Measurements from ENCODE around the gene LPA. TPM values are rescaled to one million over a fixed set of nuclear protein-coding genes. Genes with fewer than 3 reads are reported as not detected.

Gene LPA
- polyA plus RNA-seq, 2 of the 4 experiments (the other 2 are of a cell fraction), result not detected

- H3K9me3 ChIP-seq, result no peaks in the 10 kb centered on the region
- DNase-seq (ENCODE audit: low read depth in 1 of 2, low spot score in 1 of 2) (no peak), ATAC-seq (no peak), FAIRE-seq (no peak)
- 0% methylated on average over 5 of the region's 6 CpGs for WGBS (ENCODE audit: missing lambda C conversion rate)
- H3K4me3 ChIP-seq, result no peak overlapping the region
- POLR2A ChIA-PET, result no interaction called here
- TF ChIP-seq CBX8 (IDR thresholded peaks at IDR 0.05) (no peak), RCOR1 (IDR thresholded peaks at IDR 0.05; ENCODE audit: low read depth, low read length) (no peak), POLR2A (IDR thresholded peaks at IDR 0.05; ENCODE audit: low read length) (no peak), REST (IDR thresholded peaks at IDR 0.05) (no peak), ZNF302 (CRISPR knock-in tag; IDR thresholded peaks at IDR 0.05) (no peak), BHLHE40 (IDR thresholded peaks at IDR 0.05; ENCODE audit: low read depth, low read length) (no peak), MYC (IDR thresholded peaks at IDR 0.05; ENCODE audit: borderline replicate concordance, low read length) (no peak), CBX2 (IDR thresholded peaks at IDR 0.05; ENCODE audit: borderline replicate concordance, low read depth) (no peak), MAFK (IDR thresholded peaks at IDR 0.05; ENCODE audit: partially characterized antibody) (no peak), ESRRA (IDR thresholded peaks at IDR 0.05; ENCODE audit: borderline replicate concordance, low read length) (no peak), SMC3 (IDR thresholded peaks at IDR 0.05) (no peak), TFCP2L1 (CRISPR knock-in tag; IDR thresholded peaks at IDR 0.05) (no peak)
- TF ChIP-seq, protein P1, sequence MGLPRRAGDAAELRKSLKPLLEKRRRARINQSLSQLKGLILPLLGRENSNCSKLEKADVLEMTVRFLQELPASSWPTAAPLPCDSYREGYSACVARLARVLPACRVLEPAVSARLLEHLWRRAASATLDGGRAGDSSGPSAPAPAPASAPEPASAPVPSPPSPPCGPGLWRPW (IDR thresholded peaks at IDR 0.05), result no peak
- H3K4me2 ChIP-seq, result no peak overlapping the region
- H3K27ac ChIP-seq, result no peak overlapping the region
- CTCF ChIA-PET, result no interaction called here
- H3K4me1 ChIP-seq, result no peaks in the 10 kb centered on the region
Observed at GRCh38 chr6:160659562-160659961, 4.5 kb downstream of the LPA start.

DNA sequence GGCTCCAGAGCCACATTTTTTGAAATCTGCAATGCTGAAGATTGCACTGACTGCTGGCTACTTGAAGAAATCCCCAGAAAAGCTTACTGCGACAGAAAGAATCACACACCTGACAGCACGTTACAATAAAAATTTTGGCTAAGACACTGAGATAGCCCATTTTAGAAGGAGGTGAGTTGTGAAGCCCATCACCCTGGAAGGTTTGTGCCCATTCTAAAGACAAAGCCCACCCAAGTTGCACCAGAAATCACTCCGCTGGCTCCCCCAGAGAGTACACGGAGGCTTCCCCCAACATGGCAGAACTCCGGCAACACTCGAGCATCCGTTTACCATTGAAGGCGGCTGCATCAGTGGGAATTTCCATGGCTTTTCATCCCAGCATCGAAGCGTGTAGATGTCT, 29.4 kb downstream of the LPA start:
- 57% methylated on average over 7 of the region's 10 CpGs for WGBS (ENCODE audit: missing lambda C conversion rate)
- DNase-seq (ENCODE audit: low read depth in 1 of 2, low spot score in 1 of 2), result no peak
- no peak overlapping the region for H3K4me3 ChIP-seq
- CTCF ChIA-PET, result no interaction called here
- POLR2A ChIA-PET, result no interaction called here
- ATAC-seq, result no peak
- H3K27ac ChIP-seq, result no peak overlapping the region
- H3K9me3 ChIP-seq, result no peaks in the 10 kb centered on the region
- FAIRE-seq, result no peak
- TF ChIP-seq CEBPB (IDR thresholded peaks at IDR 0.05), result no peak
- TF ChIP-seq PHF8 (IDR thresholded peaks at IDR 0.05; ENCODE audit: borderline replicate concordance, low read depth), result no peak
- TF ChIP-seq ZSCAN20 (CRISPR knock-in tag; IDR thresholded peaks at IDR 0.05), result no peak
- TF ChIP-seq KDM1A (IDR thresholded peaks at IDR 0.05; ENCODE audit: low read depth), result no peak
- TF ChIP-seq, protein P2, sequence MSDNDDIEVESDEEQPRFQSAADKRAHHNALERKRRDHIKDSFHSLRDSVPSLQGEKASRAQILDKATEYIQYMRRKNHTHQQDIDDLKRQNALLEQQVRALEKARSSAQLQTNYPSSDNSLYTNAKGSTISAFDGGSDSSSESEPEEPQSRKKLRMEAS (IDR thresholded peaks at IDR 0.05), result no peak
- TF ChIP-seq MAZ (IDR thresholded peaks at IDR 0.05; ENCODE audit: borderline replicate concordance, low read depth, low read length), result no peak
- TF ChIP-seq RFX5 (IDR thresholded peaks at IDR 0.05), result no peak
- TF ChIP-seq PBX3 (IDR thresholded peaks at IDR 0.05), result no peak
- no peak for TF ChIP-seq HEYL (CRISPR knock-in tag; IDR thresholded peaks at IDR 0.05)
- no peak for TF ChIP-seq TP53 (CRISPR knock-in tag; IDR thresholded peaks at IDR 0.05)
- no peak for TF ChIP-seq RCOR1 (IDR thresholded peaks at IDR 0.05; ENCODE audit: low read depth, low read length)
- TF ChIP-seq FOSL2 (IDR thresholded peaks at IDR 0.05), result no peak
- TF ChIP-seq FOSL2 (CRISPR knock-in tag; IDR thresholded peaks at IDR 0.05), result no peak
- TF ChIP-seq, protein P3, sequence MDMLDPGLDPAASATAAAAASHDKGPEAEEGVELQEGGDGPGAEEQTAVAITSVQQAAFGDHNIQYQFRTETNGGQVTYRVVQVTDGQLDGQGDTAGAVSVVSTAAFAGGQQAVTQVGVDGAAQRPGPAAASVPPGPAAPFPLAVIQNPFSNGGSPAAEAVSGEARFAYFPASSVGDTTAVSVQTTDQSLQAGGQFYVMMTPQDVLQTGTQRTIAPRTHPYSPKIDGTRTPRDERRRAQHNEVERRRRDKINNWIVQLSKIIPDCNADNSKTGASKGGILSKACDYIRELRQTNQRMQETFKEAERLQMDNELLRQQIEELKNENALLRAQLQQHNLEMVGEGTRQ (IDR thresholded peaks at IDR 0.05), result no peak
- no peak for TF ChIP-seq CBX2 (IDR thresholded peaks at IDR 0.05; ENCODE audit: borderline replicate concordance, low read depth)
- no peak for TF ChIP-seq MAFK (IDR thresholded peaks at IDR 0.05; ENCODE audit: partially characterized antibody)
- TF ChIP-seq, protein P4, sequence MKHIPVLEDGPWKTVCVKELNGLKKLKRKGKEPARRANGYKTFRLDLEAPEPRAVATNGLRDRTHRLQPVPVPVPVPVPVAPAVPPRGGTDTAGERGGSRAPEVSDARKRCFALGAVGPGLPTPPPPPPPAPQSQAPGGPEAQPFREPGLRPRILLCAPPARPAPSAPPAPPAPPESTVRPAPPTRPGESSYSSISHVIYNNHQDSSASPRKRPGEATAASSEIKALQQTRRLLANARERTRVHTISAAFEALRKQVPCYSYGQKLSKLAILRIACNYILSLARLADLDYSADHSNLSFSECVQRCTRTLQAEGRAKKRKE (CRISPR knock-in tag; IDR thresholded peaks at IDR 0.05; ENCODE audit: low read depth), result no peak
- no peak for TF ChIP-seq GATA3 (IDR thresholded peaks at IDR 0.05; ENCODE audit: borderline replicate concordance)
- no peak overlapping the region for H3K4me2 ChIP-seq
- no peaks in the 10 kb centered on the region for H3K4me1 ChIP-seq

Data from A549 (cell line).